Glutamatergic neuron (in vitro differentiated cells): ENCODE results near the gene OR10A3. TPM values are rescaled to one million over a fixed set of nuclear protein-coding genes. Genes with fewer than 3 reads are reported as not detected.

Experiments
- DNase-seq: peaks from one replicate; pipeline ENCODE4 v3.0.0; 2022
- H3K27ac Mint-ChIP-seq: one replicate; pipeline ENCODE4 v1.8.0; 2020; ENCODE audit warnings: mild to moderate bottlenecking, mixed read lengths, inconsistent platforms; ENCODE audit not compliant: unreplicated experiment
- H3K27me3 Mint-ChIP-seq: one replicate; pipeline ENCODE4 v1.8.0; 2020; ENCODE audit warnings: mild to moderate bottlenecking, moderate library complexity, mixed read lengths, inconsistent platforms; ENCODE audit not compliant: unreplicated experiment
- H3K36me3 Mint-ChIP-seq: one replicate; pipeline ENCODE4 v1.8.0; 2020; ENCODE audit warnings: mild to moderate bottlenecking, mixed read lengths, inconsistent platforms; ENCODE audit not compliant: unreplicated experiment
- H3K4me1 Mint-ChIP-seq: one replicate; pipeline ENCODE4 v1.8.0; 2020; ENCODE audit warnings: mild to moderate bottlenecking, low read depth, mixed read lengths, inconsistent platforms; ENCODE audit not compliant: unreplicated experiment
- H3K4me3 Mint-ChIP-seq: one replicate; pipeline ENCODE4 v1.8.0; 2020; ENCODE audit warnings: mild to moderate bottlenecking, mixed read lengths, inconsistent platforms; ENCODE audit not compliant: unreplicated experiment
- H3K9me3 Mint-ChIP-seq: one replicate; pipeline ENCODE4 v1.8.0; 2020; ENCODE audit warnings: mild to moderate bottlenecking, moderate library complexity, mixed read lengths, inconsistent platforms; ENCODE audit not compliant: unreplicated experiment
- total RNA-seq: library from RNA; stranded (reverse); fragmentation: NEBNext Ultra II Directional; extraction: Animal tissue kit (Norgen Biotek cat#: 25700); gene quantifications from one replicate; pipeline ENCODE4 v1.2.1, GENCODE V29; 2021; ENCODE audit not compliant: unreplicated experiment
- TF ChIP-seq, protein P1 (sequence below): fragments of 200-600 bp; sonication (generic); IDR thresholded peaks from one replicate; pipeline ENCODE4 v1.5.0; 2021; ENCODE audit not compliant: partially characterized antibody, unreplicated experiment

OR10A3 gene
- total RNA-seq, 1 donor from 2014 or later, result not detected

DNA sequence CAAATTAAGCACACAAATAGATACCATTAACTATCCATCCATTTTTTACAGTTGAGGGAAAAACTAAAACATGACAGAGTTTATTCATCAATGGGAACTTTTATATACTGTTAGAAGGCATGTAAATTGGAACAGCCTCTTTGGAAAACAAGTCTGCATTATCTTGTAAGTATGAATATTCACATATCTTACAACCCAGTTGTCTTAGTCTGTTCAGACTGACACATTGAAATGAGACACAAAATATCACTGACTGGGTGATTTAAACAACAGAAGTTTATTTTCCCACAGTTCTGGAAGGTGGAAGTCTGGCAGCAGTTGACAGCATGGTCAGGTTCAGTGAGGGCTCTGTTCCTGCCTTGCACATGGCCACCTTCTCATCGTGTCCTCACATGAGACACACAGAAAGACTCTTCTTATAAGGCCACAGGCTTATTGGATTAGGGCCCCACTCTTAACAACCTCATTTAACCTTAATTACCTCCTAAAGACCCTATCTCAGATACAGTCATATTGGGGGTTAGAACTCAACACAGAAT, 40.2 kb upstream of the OR10A3 start:
- TF ChIP-seq, protein P1, sequence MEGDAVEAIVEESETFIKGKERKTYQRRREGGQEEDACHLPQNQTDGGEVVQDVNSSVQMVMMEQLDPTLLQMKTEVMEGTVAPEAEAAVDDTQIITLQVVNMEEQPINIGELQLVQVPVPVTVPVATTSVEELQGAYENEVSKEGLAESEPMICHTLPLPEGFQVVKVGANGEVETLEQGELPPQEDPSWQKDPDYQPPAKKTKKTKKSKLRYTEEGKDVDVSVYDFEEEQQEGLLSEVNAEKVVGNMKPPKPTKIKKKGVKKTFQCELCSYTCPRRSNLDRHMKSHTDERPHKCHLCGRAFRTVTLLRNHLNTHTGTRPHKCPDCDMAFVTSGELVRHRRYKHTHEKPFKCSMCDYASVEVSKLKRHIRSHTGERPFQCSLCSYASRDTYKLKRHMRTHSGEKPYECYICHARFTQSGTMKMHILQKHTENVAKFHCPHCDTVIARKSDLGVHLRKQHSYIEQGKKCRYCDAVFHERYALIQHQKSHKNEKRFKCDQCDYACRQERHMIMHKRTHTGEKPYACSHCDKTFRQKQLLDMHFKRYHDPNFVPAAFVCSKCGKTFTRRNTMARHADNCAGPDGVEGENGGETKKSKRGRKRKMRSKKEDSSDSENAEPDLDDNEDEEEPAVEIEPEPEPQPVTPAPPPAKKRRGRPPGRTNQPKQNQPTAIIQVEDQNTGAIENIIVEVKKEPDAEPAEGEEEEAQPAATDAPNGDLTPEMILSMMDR, result no peak
- DNase-seq, result no peak
- no peak overlapping the region for H3K4me3 Mint-ChIP-seq
- H3K27me3 Mint-ChIP-seq, result peaks cover 1% of the 10 kb centered on the region
- no peaks in the 10 kb centered on the region for H3K4me1 Mint-ChIP-seq
- no peak overlapping the region for H3K27ac Mint-ChIP-seq
- H3K36me3 Mint-ChIP-seq, result no peaks in the 10 kb centered on the region
- H3K9me3 Mint-ChIP-seq, result no peaks in the 10 kb centered on the region

DNA sequence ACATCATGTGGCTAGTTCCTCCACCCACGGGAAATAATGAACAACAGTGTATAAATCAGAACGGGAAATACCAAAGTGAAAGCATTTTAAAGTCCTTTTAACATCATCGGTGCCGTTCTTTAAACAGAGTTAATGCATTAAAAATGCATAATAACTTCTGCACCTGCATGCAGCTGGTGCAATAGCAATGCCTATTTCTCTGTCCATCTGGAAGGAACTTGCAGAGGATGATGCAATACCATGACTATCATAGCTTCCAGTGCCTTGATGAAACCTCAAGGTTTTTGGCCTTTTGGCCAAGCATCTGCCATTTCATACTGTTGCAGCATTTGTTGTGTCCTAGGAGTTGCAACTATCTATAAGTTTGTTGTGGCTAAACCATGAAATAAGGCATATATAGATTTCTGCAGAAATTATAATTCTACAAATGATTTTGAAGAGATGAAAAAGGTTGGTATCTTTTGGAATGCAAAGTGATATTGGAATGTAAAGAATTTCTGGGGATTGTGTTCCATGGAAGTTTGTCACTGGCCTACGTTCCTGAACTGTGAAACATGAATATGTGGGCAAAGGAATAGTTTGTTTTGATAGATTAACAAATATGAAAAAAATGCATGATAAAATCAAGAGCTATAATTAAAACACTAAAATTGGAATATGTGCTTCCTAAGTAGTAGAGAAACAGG, 35.9 kb upstream of the OR10A3 start:
- TF ChIP-seq, protein P1, result no peak
- H3K27me3 Mint-ChIP-seq, result no peaks in the 10 kb centered on the region
- H3K9me3 Mint-ChIP-seq, result no peaks in the 10 kb centered on the region
- H3K27ac Mint-ChIP-seq, result no peak overlapping the region
- H3K4me3 Mint-ChIP-seq, result no peak overlapping the region
- no peaks in the 10 kb centered on the region for H3K36me3 Mint-ChIP-seq
- DNase-seq, result no peak
- H3K4me1 Mint-ChIP-seq, result no peaks in the 10 kb centered on the region

DNA sequence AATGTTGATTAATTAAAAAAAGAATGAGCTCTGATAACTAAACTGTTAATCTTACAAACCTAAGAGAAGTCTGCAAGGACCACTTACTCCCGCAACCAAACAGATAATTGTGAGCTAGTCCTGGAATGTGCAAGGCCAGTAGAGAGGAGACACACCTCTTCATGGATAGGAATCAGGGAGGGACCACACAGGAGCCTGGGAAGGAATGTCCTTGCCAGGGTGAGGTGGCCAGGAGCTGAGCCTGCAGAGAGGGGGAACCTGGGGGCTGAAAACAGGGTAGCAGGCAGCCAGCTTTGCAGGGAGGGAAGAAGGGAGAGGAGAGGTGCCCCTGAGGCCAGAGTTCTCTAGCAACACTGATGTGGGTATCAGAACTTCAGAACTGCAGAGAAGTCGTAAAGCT, 33.2 kb upstream of the OR10A3 start:
- DNase-seq, result no peak
- no peak overlapping the region for H3K27ac Mint-ChIP-seq
- TF ChIP-seq, protein P1, result no peak
- no peak overlapping the region for H3K4me3 Mint-ChIP-seq
- H3K27me3 Mint-ChIP-seq, result no peaks in the 10 kb centered on the region
- no peaks in the 10 kb centered on the region for H3K9me3 Mint-ChIP-seq
- no peaks in the 10 kb centered on the region for H3K4me1 Mint-ChIP-seq
- no peaks in the 10 kb centered on the region for H3K36me3 Mint-ChIP-seq

DNA sequence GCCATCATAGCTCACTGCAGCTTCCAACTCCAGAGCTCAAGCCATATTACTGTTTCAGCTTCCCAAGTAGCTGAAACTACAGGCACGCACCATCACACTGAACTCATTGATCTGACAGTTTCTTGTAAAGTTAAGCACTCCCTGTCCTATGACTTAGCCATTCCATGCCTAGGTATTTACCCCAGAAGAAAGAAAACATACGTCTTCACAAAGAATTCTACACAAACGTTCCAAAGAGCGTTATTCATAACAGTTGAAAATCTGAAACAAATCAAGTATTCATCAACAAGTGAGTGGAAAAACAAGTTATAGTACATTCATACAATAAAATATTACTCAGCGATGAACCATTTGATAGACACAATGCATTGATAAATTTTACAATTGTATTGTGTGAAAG, 31.5 kb upstream of the OR10A3 start:
- DNase-seq, result no peak
- Mint-ChIP-seq H3K4me3 (no peak overlapping the region), H3K36me3 (no peaks in the 10 kb centered on the region), H3K9me3 (no peaks in the 10 kb centered on the region), H3K27me3 (no peaks in the 10 kb centered on the region), H3K4me1 (no peaks in the 10 kb centered on the region), H3K27ac (no peak overlapping the region)
- TF ChIP-seq, protein P1, result no peak

DNA sequence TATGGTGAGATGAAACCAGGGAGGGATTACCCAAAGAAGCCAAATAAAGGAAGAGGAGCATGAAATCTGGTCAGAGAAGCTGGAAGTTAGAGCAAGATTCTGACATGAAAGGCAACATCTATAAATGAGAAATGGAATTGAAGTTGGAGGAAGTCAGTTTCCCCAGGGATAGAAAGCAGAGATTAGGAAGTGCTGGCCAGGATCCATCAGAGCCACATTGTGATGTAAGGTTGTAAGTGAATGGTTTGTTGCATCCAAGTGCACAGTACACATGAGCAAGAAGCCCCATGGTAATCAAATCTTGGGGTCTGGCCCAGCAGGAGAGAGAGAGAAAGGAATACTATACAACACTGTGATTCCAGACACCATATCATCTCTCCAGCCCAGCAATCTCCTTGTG, 30.3 kb upstream of the OR10A3 start:
- Mint-ChIP-seq H3K4me3 (no peak overlapping the region), H3K27ac (no peak overlapping the region)

More for the DNA sequence above, 30.3 kb upstream of the OR10A3 start:
- DNase-seq, result no peak
- Mint-ChIP-seq H3K9me3 (no peaks in the 10 kb centered on the region), H3K4me1 (no peaks in the 10 kb centered on the region), H3K27me3 (no peaks in the 10 kb centered on the region), H3K36me3 (no peaks in the 10 kb centered on the region)
- TF ChIP-seq, protein P1, result no peak
